Left hindlimb (tissue), 1 donor: Measurements from ENCODE around the gene CCNA2.

Experiments used
- DNase-seq: peaks from one replicate; pipeline ENCODE4 v3.0.0-alpha.2; 2018

Gene CCNA2

GRCh38 chr4:121800961-121801714 is 22.5 kb downstream of the CCNA2 start, which contains the start of gene EXOSC9:
Gene EXOSC9, plus strand, starts transcription at chr4:121801323. Its CDS starts 102 bp downstream, at chr4:121801425.
- peak; percentile 94 for DNase-seq

- DNase-seq = no peak
Observed at GRCh38 chr4:121800638-121800960, 23.1 kb downstream of the CCNA2 start.

- no peak for DNase-seq
Observed at GRCh38 chr4:121799867-121800501, 23.7 kb downstream of the CCNA2 start.

DNA sequence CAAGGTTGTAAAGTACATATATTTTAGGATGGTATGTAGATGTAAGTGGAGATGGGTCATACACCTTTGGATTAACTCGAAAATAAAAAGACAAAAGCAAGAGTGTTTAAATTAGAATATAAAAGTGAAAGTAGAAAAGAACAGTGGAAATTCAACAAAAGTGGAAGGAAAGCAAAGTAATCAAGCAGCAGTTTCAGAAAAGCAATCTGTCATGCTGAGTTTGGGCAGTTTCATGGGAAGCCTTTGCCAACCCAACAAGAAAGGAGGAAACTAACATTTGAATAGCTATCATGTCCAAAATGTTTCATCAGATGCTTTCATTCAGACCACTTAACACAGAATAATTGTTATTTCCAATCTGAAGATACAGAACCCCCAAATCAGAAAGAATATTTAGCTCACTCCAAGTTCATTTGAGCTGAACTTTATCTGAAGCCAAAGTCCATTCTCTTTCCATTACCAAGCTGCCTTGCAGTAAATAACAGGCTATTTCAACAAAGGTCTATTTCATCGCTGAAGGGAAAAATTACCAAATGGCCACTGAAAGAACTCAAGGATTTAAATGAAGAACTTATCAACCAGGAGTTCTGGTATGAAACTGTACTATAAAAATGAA is 24.4 kb downstream of the CCNA2 start:
- DNase-seq = no peak

DNA sequence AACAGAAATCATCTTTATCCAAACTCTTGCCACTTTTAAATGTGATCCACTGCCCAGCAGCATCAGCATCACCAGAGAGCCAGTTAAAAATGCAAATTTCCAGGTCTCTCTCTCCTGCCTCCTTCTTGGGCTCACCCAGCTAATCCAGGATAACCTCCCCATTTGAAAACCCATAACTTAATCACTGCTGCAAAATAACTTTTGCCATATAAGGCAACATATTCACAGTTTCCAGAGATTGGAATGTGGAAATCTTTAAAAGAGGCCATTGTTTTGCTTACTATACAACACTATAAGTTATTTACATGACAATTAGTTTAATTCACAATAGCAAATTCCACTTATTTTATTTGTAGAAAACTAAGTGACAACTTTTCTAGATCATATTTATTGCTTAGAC is 27.4 kb downstream of the CCNA2 start:
- no peak for DNase-seq

DNA sequence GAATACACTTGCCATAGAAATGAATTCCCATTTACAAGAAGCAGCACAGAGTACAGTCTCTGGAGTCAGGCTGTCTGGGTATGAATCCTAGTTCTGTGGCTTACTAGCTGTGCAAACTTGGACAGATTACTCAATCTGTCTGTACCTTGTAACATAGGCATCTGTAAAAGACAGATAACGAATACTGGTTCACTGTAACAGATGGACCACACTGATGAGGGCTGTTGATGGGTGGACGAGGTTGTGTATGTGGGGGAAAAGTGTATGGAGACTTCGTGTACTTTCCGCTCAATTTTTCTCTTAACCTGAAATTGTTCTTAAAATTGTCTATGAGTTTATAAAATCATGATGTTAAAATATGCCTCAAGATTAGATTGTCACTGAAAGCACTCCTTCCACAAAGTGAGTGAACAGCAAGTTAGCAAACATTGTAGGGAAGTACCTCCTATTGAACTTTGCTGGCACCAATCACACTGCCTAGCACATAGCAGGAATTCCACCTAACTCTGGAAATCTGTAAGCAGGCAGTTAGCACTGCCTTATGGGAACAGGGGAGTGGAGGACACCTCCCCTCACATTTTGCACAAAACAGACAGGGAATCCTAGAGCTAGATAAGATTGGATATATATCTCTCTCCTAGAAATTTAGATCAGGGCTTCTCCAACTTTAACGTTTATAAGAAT is 29.0 kb downstream of the CCNA2 start:
- DNase-seq = no peak

DNA sequence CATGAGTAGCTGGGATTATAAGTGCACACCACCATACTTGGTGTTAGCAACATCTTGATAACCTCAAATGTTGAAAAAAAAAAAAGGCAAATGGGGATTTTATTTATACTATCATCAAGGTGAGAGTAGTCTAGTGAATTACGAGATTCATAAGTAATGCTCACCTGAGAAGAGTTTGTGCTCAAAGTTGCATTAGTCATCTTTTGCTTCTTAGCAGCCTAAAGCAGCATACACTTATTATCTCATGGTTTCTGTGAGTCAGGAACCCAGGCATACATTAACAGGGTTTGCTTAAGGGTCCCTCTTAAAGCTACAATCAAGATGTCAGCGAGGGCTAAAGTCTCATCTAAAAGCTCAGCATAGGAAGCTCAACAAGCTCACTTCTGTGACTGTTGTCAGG is 30.7 kb downstream of the CCNA2 start:
- no peak for DNase-seq

- no peak for DNase-seq
Observed at GRCh38 chr4:121791481-121791880, 32.2 kb downstream of the CCNA2 start.

GRCh38 chr4:121790976-121791375 is 32.7 kb downstream of the CCNA2 start:
- DNase-seq = no peak

- no peak for DNase-seq
Observed at GRCh38 chr4:121789960-121790829, 33.5 kb downstream of the CCNA2 start.

DNA sequence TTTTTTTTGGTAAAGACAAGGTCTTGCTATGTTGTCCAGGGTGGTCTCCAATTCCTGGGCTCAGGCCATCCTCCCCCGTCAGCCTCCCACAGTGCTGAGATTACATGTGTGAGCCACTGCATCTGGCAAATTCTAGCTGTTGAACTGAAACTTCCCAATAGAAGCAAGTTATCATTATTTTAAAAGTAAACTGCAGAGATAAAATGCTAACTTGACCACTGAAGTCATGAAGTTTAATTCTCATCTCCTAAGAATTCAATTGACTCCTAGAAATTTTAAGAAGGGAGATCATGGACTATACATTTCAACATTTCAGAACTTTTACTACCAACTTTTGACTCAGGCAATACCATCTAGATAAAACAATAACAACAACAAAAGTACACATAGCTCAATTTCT is 34.2 kb downstream of the CCNA2 start:
- no peak for DNase-seq

- DNase-seq = no peak
Observed at GRCh38 chr4:121788896-121789295, 34.8 kb downstream of the CCNA2 start.

- DNase-seq = no peak
Observed at GRCh38 chr4:121786221-121786620, 37.5 kb downstream of the CCNA2 start.

GRCh38 chr4:121785479-121785878 is 38.2 kb downstream of the CCNA2 start:
- DNase-seq = peak; percentile 32

DNA sequence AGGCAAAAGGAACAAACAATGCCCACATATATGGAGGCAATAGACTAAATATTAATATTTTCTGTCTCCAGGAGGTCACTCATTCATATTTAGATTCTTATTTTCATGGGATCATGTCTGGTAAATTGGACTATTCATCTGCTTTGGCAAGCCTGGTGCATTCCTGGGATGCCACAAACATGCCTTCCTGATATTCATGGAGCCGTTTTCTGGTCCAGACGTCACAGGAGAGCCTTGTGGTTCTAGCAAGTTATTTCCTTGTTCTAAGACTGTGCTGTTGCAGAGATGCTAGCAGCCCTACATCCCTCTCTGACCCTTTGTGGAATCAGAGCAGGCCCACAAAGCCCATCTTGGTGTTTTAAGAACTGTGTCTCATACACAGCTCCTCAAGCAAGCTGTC is 38.7 kb downstream of the CCNA2 start:
- peak; percentile 31 for DNase-seq

DNA sequence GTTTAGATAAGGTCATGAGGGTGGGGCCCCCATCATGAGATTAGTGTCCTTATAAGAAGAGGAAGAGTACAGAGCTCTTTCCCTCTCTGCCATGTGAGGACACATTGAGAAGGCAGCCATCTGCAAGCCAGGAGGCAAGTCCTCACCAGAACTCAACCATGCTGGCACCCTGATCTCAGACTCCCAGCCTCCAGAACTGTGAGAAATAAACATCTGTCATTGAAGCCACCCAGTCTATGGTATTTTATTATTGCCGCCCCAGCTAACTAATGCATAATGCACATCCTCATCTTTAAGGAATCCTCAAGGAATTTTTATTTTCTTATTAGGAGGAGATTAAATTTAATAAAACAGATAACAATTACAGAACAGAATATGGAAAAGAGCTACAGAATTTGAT is 39.3 kb downstream of the CCNA2 start:
- no peak for DNase-seq

- no peak for DNase-seq
Observed at GRCh38 chr4:121783210-121783609, 40.5 kb downstream of the CCNA2 start.

DNA sequence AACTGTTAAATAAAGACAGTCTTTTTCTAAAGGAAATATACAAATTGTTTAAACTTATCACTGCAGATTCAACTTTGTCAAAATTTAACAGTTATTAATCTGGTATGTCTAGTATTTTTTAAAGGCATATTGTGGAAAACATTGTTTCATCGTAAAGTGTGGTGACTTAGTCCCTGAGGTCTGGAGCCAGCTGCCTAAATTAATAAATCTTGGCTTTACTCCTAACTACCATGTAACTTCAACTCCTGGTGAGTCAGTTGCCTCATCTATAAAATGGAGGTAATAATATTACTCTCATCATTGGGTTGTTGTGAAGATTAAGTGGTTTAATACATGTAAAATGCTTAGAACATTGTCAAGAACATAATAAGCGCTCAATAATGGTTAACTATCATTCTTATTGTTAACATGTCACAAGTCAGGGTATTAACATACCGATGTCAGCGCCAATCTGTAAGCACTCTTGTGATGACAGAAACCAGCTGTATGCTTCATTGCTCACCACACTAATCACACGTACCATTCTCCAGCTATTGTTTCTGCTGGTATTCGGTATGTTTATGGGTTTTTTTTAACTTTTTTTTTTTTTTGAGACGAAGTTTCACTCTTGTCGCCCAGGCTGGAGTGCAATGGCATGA is 44.6 kb downstream of the CCNA2 start:
- DNase-seq = no peak

- no peak for DNase-seq
Observed at GRCh38 chr4:121777625-121778024, 46.1 kb downstream of the CCNA2 start.

DNA sequence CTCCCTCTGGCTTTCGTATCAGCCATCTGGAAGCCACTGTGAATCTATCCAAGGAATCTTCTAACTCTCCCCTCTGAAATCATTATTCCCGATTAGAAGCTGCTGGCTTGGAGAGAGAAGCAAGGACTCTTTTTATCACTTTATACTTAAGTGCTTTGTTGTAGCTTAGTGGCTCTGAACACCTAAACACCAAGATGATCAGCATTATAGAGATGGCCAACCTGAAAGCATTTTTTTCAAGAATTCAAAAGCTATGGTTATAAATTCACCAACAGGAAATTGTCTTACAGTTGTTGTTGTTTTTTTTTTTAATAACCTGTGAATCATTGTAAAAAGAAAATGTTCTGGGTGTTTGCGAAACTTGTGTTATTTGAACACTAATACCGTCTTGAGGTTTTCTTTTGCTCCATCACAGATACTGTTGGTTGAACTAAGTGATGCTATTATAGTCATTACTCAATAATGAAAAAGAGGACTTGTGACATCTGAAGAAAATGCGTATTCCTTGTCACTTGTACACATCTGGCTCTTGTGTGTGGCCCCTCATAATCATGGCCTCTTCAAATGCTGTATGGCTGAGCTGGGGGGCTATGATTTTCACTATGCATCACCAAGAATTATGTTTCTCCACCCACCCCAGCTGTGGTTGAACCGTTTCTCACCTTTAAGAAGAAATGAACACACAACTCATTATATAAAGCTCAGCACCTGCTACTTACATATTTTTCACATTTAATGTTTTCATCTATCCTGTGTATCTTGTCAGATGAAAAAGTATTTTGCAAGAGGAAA is 46.9 kb downstream of the CCNA2 start:
- DNase-seq = no peak

GRCh38 chr4:121773883-121774282 is 49.8 kb downstream of the CCNA2 start:
- no peak for DNase-seq
